GM12801 (cell line): ENCODE measurements around the gene KIAA1755.

Source experiments
- CTCF ChIP-seq: IDR thresholded peaks from one replicate; pipeline ENCODE4 v1.5.1; 2011; ENCODE audit warnings: control low read depth; ENCODE audit not compliant: insufficient read length; ENCODE audit errors: extremely low read depth

KIAA1755 gene

GRCh38 chr20:38186788-38187221 lies 73.7 kb downstream of the KIAA1755 start:
- no peak for TF ChIP-seq CTCF

- TF ChIP-seq CTCF, result no peak
These were observed 76.4 kb downstream of the KIAA1755 start for GRCh38 chr20:38184101-38184500.

- no peak for TF ChIP-seq CTCF
These were observed 78.6 kb downstream of the KIAA1755 start for GRCh38 chr20:38181971-38182370.

- no peak for TF ChIP-seq CTCF
These were observed 79.2 kb downstream of the KIAA1755 start for GRCh38 chr20:38181207-38181801.

GRCh38 chr20:38180781-38181180 lies 79.8 kb downstream of the KIAA1755 start:
- no peak for TF ChIP-seq CTCF

GRCh38 chr20:38179846-38180245 lies 80.7 kb downstream of the KIAA1755 start:
- TF ChIP-seq CTCF, result no peak

GRCh38 chr20:38178581-38178980 lies 82.0 kb downstream of the KIAA1755 start:
- no peak for TF ChIP-seq CTCF
